Measurements from ENCODE around the gene CADPS.

CADPS gene

GRCh38 chr3:62803276-62803675 lies 71.9 kb downstream of the CADPS start:
- no peaks in the 10 kb centered on the region for H3K27me3 ChIP-seq (ENCODE audit: insufficient read depth, low read length, poor library complexity, severe bottlenecking)
- no peak overlapping the region for H3K4me2 ChIP-seq (ENCODE audit: low read depth, low read length, poor library complexity, severe bottlenecking)
- no peaks in the 10 kb centered on the region for H3F3A ChIP-seq (ENCODE audit: low read depth)
- no peak overlapping the region for H2AFZ ChIP-seq (ENCODE audit: low read length)
- no peaks in the 10 kb centered on the region for H4K20me1 ChIP-seq (ENCODE audit: insufficient read depth, low read length, poor library complexity, severe bottlenecking)
- H3K9me2 ChIP-seq (replicated peaks; ENCODE audit: low read depth, low read length): no peaks in the 10 kb centered on the region
- H3K36me3 ChIP-seq (ENCODE audit: insufficient read depth, low read length): no peaks in the 10 kb centered on the region
- H3K4me3 ChIP-seq (ENCODE audit: low read length, poor library complexity, severe bottlenecking): no peak overlapping the region
- no peak overlapping the region for H3K9ac ChIP-seq (ENCODE audit: low read depth, low read length, poor library complexity, severe bottlenecking)
- H3K4me1 ChIP-seq (ENCODE audit: insufficient read depth, low read length, poor library complexity, severe bottlenecking): no peaks in the 10 kb centered on the region
- H3K9me3 ChIP-seq (ENCODE audit: insufficient read depth, low read depth, low read length): no peaks in the 10 kb centered on the region
- H3K79me2 ChIP-seq (ENCODE audit: insufficient read depth, low read length): no peaks in the 10 kb centered on the region
- TF ChIP-seq CTCF (conservative IDR thresholded peaks at IDR 0.05; ENCODE audit: low read length): no peak
- TF ChIP-seq EZH2phosphoT487 (IDR thresholded peaks at IDR 0.05; ENCODE audit: borderline replicate concordance): no peak

DNA sequence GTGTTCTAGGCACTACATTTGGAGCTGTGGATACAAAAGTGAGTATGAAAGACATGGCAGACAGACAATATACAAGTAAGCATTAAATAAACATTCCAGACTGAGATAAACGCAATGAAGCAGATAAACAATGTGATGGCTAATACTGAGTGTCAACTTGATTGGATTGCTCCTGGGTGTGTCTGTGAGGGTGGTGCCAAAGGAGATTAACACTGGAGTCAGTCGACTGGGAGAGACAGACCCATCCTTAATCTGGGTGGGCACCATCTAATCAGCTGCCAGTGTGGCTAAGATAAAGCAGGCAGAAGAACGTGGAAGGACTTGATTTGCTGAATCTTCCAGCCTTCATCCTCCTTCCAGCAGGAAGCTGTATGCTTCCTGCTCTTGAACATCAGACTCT lies 77.2 kb downstream of the CADPS start:
- no peaks in the 10 kb centered on the region for H3K79me2 ChIP-seq (ENCODE audit: insufficient read depth, low read length)
- H3K4me3 ChIP-seq (ENCODE audit: low read length, poor library complexity, severe bottlenecking): no peak overlapping the region
- H3K27me3 ChIP-seq (ENCODE audit: insufficient read depth, low read length, poor library complexity, severe bottlenecking): no peaks in the 10 kb centered on the region
- no peak overlapping the region for H2AFZ ChIP-seq (ENCODE audit: low read length)
- no peaks in the 10 kb centered on the region for H3K4me1 ChIP-seq (ENCODE audit: insufficient read depth, low read length, poor library complexity, severe bottlenecking)
- no peak overlapping the region for H3K4me2 ChIP-seq (ENCODE audit: low read depth, low read length, poor library complexity, severe bottlenecking)
- no peaks in the 10 kb centered on the region for H3K36me3 ChIP-seq (ENCODE audit: insufficient read depth, low read length)
- no peaks in the 10 kb centered on the region for H3K9me3 ChIP-seq (ENCODE audit: insufficient read depth, low read depth, low read length)
- H3F3A ChIP-seq (ENCODE audit: low read depth): no peaks in the 10 kb centered on the region
- no peak for TF ChIP-seq CTCF (conservative IDR thresholded peaks at IDR 0.05; ENCODE audit: low read length)
- TF ChIP-seq EZH2phosphoT487 (IDR thresholded peaks at IDR 0.05; ENCODE audit: borderline replicate concordance): no peak
- no peak overlapping the region for H3K9ac ChIP-seq (ENCODE audit: low read depth, low read length, poor library complexity, severe bottlenecking)
- H4K20me1 ChIP-seq (ENCODE audit: insufficient read depth, low read length, poor library complexity, severe bottlenecking): no peaks in the 10 kb centered on the region
- no peaks in the 10 kb centered on the region for H3K9me2 ChIP-seq (replicated peaks; ENCODE audit: low read depth, low read length)

GRCh38 chr3:62797132-62797531 lies 78.1 kb downstream of the CADPS start:
- Histone ChIP-seq H3K9me3 (ENCODE audit: insufficient read depth, low read depth, low read length) (no peaks in the 10 kb centered on the region), H2AFZ (ENCODE audit: low read length) (no peak overlapping the region), H3K4me2 (ENCODE audit: low read depth, low read length, poor library complexity, severe bottlenecking) (no peak overlapping the region), H3K9ac (ENCODE audit: low read depth, low read length, poor library complexity, severe bottlenecking) (no peak overlapping the region), H3F3A (ENCODE audit: low read depth) (no peaks in the 10 kb centered on the region), H3K9me2 (replicated peaks; ENCODE audit: low read depth, low read length) (no peaks in the 10 kb centered on the region), H3K4me1 (ENCODE audit: insufficient read depth, low read length, poor library complexity, severe bottlenecking) (no peaks in the 10 kb centered on the region), H4K20me1 (ENCODE audit: insufficient read depth, low read length, poor library complexity, severe bottlenecking) (no peaks in the 10 kb centered on the region), H3K36me3 (ENCODE audit: insufficient read depth, low read length) (no peaks in the 10 kb centered on the region), H3K27me3 (ENCODE audit: insufficient read depth, low read length, poor library complexity, severe bottlenecking) (no peaks in the 10 kb centered on the region), H3K4me3 (ENCODE audit: low read length, poor library complexity, severe bottlenecking) (no peak overlapping the region), H3K79me2 (ENCODE audit: insufficient read depth, low read length) (no peaks in the 10 kb centered on the region)
- TF ChIP-seq CTCF (conservative IDR thresholded peaks at IDR 0.05; ENCODE audit: low read length) (no peak), EZH2phosphoT487 (IDR thresholded peaks at IDR 0.05; ENCODE audit: borderline replicate concordance) (no peak)

Measured in Loucy (cell line).